Ectodermal cell (in vitro differentiated cells): ENCODE data around the gene PRR14.

Experiments used
- H3K27ac ChIP-seq: 2 replicates; pipeline ENCODE4 v1.7.0; 2013; ENCODE audit warnings: mild to moderate bottlenecking, low read depth, low read length; ENCODE audit not compliant: insufficient read depth, poor library complexity, severe bottlenecking
- H3K27me3 ChIP-seq: 2 replicates; pipeline ENCODE4 v1.7.0; 2013; ENCODE audit warnings: mild to moderate bottlenecking, low read length; ENCODE audit not compliant: insufficient read depth, control insufficient read depth, poor library complexity, severe bottlenecking
- H3K36me3 ChIP-seq: one replicate; pipeline ENCODE4 v1.7.0; 2013; ENCODE audit warnings: low read length; ENCODE audit not compliant: control insufficient read depth, insufficient read depth
- H3K4me1 ChIP-seq: one replicate; pipeline ENCODE4 v1.7.0; 2013; ENCODE audit warnings: low read length; ENCODE audit not compliant: control insufficient read depth, insufficient read depth
- H3K4me3 ChIP-seq: 2 replicates; pipeline ENCODE4 v1.7.0; 2013; ENCODE audit warnings: low read depth, low read length, control low read depth; ENCODE audit not compliant: insufficient read depth
- H3K9me3 ChIP-seq: 2 replicates; pipeline ENCODE4 v1.7.0; 2013; ENCODE audit warnings: mild to moderate bottlenecking, low read length, moderate library complexity; ENCODE audit not compliant: control insufficient read depth
- whole genome bisulfite sequencing, 2 experiments: methylation state at CpG; one replicate each; pipeline ENCODE4 v1.1.7; 2013; ENCODE audit warnings: missing lambda C conversion rate in 2 of 2; 5-methylcytosine and 5-hydroxymethylcytosine counted together

Gene PRR14

GRCh38 chr16:30659507-30660423, 9.0 kb downstream of the PRR14 start:
- H3K4me3 ChIP-seq: peak overlapping the region; percentile 74
- H3K27me3 ChIP-seq: no peaks in the 10 kb centered on the region
- peaks cover 25% of the 10 kb centered on the region for H3K36me3 ChIP-seq
- peaks cover 12% of the 10 kb centered on the region for H3K4me1 ChIP-seq
- peak overlapping the region; percentile 86 for H3K27ac ChIP-seq
- WGBS, 2 experiments: 12% methylated on average over 84 of the region's 84 CpGs
- no peaks in the 10 kb centered on the region for H3K9me3 ChIP-seq

- Histone ChIP-seq H3K27ac (no peak overlapping the region), H3K27me3 (no peaks in the 10 kb centered on the region), H3K4me1 (peaks cover 12% of the 10 kb centered on the region), H3K4me3 (peak overlapping the region; percentile 74), H3K36me3 (peaks cover 26% of the 10 kb centered on the region), H3K9me3 (no peaks in the 10 kb centered on the region)
- WGBS, 2 experiments: 91% methylated on average over 21 of the region's 21 CpGs
Observed at GRCh38 chr16:30660424-30661261, 9.9 kb downstream of the PRR14 start.

GRCh38 chr16:30662449-30662848, 11.7 kb downstream of the PRR14 start:
- 94 to 95% methylated on average over 17 of the region's 17 CpGs for WGBS, 2 experiments

GRCh38 chr16:30663038-30663437, 12.3 kb downstream of the PRR14 start:
- WGBS, 2 experiments: 92 to 95% methylated on average over 8 of the region's 8 CpGs
- Histone ChIP-seq H3K9me3 (no peaks in the 10 kb centered on the region), H3K4me1 (peaks cover 12% of the 10 kb centered on the region), H3K4me3 (no peak overlapping the region), H3K27ac (no peak overlapping the region), H3K27me3 (no peaks in the 10 kb centered on the region), H3K36me3 (peaks cover 26% of the 10 kb centered on the region)

More at GRCh38 chr16:30662449-30662848, 11.7 kb downstream of the PRR14 start:
- H3K36me3 ChIP-seq: peaks cover 24% of the 10 kb centered on the region
- no peak overlapping the region for H3K27ac ChIP-seq
- H3K27me3 ChIP-seq: no peaks in the 10 kb centered on the region
- no peak overlapping the region for H3K4me3 ChIP-seq
- H3K9me3 ChIP-seq: no peaks in the 10 kb centered on the region
- H3K4me1 ChIP-seq: peaks cover 12% of the 10 kb centered on the region

- peaks cover 12% of the 10 kb centered on the region for H3K4me1 ChIP-seq
- peaks cover 26% of the 10 kb centered on the region for H3K36me3 ChIP-seq
- no peaks in the 10 kb centered on the region for H3K27me3 ChIP-seq
- H3K4me3 ChIP-seq: no peak overlapping the region
- WGBS, 2 experiments: 93 to 94% methylated on average over 9 of the region's 9 CpGs
- no peak overlapping the region for H3K27ac ChIP-seq
- no peaks in the 10 kb centered on the region for H3K9me3 ChIP-seq
Observed at GRCh38 chr16:30663820-30664219, 13.1 kb downstream of the PRR14 start.

GRCh38 chr16:30664616-30665109, 13.9 kb downstream of the PRR14 start:
- no peak overlapping the region for H3K4me3 ChIP-seq
- no peak overlapping the region for H3K27ac ChIP-seq
- peaks cover 29% of the 10 kb centered on the region for H3K36me3 ChIP-seq
- H3K9me3 ChIP-seq: no peaks in the 10 kb centered on the region
- H3K4me1 ChIP-seq: peaks cover 12% of the 10 kb centered on the region
- WGBS, 2 experiments: 95 to 96% methylated on average over 15 of the region's 15 CpGs
- H3K27me3 ChIP-seq: no peaks in the 10 kb centered on the region

- no peak overlapping the region for H3K4me3 ChIP-seq
- no peaks in the 10 kb centered on the region for H3K9me3 ChIP-seq
- peaks cover 36% of the 10 kb centered on the region for H3K36me3 ChIP-seq
- H3K27ac ChIP-seq: no peak overlapping the region
- H3K27me3 ChIP-seq: peaks cover under 1% of the 10 kb centered on the region
- WGBS, 2 experiments: 92 to 93% methylated on average over 22 of the region's 22 CpGs
- peaks cover 7% of the 10 kb centered on the region for H3K4me1 ChIP-seq
Observed at GRCh38 chr16:30665155-30665829, 14.5 kb downstream of the PRR14 start.

- Histone ChIP-seq H3K36me3 (peaks cover 38% of the 10 kb centered on the region), H3K27me3 (peaks cover 6% of the 10 kb centered on the region), H3K4me1 (peaks cover 3% of the 10 kb centered on the region), H3K4me3 (no peak overlapping the region), H3K27ac (no peak overlapping the region), H3K9me3 (no peaks in the 10 kb centered on the region)
- WGBS, 2 experiments: 81 to 95% methylated on average over 4 of the region's 4 CpGs
Observed at GRCh38 chr16:30665830-30666190, 15.1 kb downstream of the PRR14 start.

- H3K36me3 ChIP-seq: peaks cover 34% of the 10 kb centered on the region
- 93 to 94% methylated on average over 7 of the region's 7 CpGs for WGBS, 2 experiments
- no peak overlapping the region for H3K27ac ChIP-seq
- no peaks in the 10 kb centered on the region for H3K4me1 ChIP-seq
- H3K27me3 ChIP-seq: peaks cover 11% of the 10 kb centered on the region
- no peaks in the 10 kb centered on the region for H3K9me3 ChIP-seq
- no peak overlapping the region for H3K4me3 ChIP-seq
Observed at GRCh38 chr16:30666681-30667080, 15.9 kb downstream of the PRR14 start.
